ENCODE results near the gene MAU2.

Gene MAU2

GRCh38 chr19:19320361-19321140 lies at the start of gene MAU2, which contains the start of gene SUGP1:
Gene MAU2 (plus strand): TSS chr19:19320829. CDS start chr19:19320860, 31 bp downstream.
Gene SUGP1 (minus strand): TSS chr19:19320509. CDS start chr19:19320496, 13 bp downstream.
- DNase-seq: peak; percentile 92

DNA sequence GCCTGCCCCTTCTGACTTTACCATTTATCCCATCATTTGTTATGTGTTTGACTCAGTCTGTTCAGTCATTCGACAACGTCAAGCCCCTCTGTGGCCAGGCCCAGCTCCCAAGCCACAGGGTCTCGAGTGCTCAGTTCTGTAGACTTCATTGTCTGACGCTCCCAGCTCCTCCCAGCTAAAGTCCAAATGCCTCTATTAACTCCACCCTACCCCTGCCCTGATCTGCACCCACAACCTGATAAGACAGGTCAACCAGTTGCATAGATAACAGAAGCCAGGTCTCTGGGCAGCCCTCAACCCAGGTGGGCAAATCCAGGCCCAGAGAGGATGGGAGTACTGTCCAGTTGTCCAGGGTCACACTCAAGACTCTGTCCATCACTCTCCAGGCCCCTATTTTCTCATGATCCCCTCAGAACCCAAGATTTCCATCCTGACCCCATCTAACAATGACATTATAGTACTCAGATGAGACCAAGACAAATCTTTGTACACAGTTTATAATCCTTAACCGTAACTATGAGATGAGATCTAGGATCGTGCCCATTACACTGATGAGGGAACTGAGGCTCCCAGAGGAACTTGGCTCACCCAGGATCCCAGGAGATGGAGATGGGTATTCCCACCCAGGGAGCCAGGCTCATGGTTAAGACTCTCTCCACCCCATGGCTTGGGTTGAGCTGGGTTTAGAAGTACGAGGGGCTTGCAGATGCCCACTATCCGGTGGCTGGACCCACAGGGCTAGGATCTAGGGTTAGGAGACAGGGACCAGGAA lies 48.6 kb upstream of the MAU2 start:
- DNase-seq: no peak

- no peak for DNase-seq
These were observed 46.5 kb upstream of the MAU2 start for GRCh38 chr19:19274146-19274545.

DNA sequence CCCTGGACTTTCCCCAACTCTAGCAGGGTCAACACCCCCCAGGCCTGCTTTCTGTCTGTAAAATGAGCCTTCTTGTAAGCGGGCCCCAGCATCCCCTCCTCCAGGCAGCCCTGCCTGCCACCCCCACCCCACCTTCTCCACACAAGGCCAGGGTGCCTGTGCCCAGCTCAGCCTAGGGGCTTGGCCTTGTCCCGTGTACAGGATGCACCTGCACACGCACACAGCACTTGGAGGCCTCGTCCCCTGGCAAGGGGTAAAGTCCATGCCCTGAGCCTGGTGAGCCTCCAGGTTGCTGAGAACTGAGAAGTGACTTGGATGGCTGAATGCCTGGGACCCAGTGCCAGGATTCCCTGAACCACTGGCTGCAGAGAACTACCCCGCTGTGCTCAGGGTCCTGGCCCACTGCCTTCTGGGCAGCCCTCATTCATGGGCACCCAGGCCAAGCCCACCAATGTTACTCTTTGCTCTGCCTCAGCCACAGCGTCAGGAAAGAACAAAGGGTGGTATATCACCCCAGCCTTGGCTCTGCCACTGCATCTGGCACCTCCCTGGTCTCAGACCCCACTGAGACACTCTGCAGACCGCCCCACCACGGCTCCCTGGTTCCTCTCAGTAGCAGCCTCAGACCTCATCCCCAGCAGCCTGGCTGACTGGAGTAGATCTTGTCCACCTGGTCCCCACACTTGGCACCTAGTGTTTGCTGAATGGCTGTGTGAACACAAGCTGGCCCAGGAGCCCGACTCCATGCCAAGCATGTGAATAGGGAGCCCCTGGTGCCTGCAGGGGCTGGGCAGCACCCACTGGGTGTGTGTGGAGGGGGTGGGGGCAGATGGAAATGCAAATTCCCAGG lies 45.7 kb upstream of the MAU2 start:
- no peak for DNase-seq

DNA sequence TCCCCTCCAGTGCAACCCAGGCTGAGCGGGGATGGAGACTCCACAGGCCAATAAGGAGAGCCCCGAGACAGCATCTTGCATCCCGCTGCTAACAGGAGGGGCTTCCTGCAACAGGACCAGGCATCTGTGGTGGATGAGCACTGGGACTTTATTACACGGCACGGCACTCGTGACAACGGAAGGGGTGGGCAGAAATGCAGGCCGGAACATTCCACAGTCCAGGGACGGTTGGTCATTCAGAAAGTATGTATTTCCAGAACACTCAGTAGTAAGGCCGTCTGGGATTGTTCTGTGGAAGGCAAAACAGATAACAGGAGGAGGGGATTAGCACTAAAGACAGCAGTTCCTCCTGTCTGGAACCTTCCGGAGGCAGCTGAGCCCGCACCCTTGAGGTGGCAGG lies 44.2 kb upstream of the MAU2 start:
- no peak for DNase-seq

- DNase-seq: no peak
These were observed 43.8 kb upstream of the MAU2 start for GRCh38 chr19:19276851-19277250.

DNA sequence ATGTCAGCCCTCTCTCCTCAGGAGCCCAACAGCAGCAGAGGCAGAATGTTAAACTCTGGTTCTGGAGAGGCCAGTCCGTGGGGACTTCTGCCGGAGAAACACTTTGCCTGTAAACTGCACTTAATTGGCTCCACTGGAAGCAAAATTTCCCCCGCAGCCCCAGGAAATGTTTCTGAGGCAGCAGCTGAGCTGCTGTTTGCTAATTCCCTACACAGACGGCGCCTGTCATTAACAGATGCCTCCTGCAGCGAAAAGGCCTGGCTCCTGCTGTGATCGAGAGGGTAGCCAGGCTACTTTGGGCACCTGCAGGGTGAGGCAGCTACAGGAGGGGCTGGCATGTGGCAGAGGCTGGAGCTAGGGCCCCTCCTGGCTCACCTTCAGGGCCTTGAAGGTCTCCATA lies 42.3 kb upstream of the MAU2 start:
- DNase-seq: no peak

GRCh38 chr19:19279062-19279612 lies 41.5 kb upstream of the MAU2 start:
- DNase-seq: no peak

DNA sequence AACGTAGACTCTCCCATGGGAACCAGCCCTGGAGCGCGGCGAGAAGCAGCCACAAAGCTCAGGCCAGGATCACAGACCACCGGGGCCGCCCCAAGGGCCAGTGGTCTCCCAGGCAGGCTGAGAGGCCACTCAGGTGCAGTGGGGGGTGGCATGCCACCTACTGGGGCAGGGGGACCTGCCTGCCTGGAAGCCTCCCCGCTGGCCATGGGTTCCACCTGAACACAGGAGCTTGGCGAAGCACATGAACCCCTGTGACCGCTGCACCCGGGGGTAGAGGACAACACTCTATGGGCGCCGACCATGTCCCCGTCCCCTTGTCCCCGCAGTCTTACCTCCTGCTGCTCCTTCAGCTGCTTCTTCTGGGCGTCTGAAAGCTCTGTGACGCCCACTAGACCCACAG lies 40.8 kb upstream of the MAU2 start:
- DNase-seq: no peak

- DNase-seq: no peak
These were observed 40.1 kb upstream of the MAU2 start for GRCh38 chr19:19280561-19280960.

DNA sequence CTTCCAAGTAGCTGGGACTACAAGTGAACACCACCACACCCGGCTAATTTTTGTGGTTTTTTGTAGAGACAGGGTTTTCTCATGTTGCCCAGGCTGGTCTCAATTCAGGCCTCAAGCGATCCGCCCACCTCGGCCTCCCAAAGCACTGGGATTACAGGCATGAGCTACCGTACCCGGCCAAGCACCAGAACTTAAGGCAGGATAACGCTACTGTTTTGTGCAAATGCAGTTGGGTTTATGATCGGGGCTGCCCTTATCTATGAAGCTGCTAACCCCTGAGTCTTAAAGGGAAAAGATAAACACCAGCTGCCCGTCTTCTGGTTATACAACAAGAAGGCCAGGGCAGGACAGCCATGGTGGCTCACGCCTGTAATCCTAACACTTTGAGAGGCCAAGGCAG lies 34.9 kb upstream of the MAU2 start:
- no peak for DNase-seq

DNA sequence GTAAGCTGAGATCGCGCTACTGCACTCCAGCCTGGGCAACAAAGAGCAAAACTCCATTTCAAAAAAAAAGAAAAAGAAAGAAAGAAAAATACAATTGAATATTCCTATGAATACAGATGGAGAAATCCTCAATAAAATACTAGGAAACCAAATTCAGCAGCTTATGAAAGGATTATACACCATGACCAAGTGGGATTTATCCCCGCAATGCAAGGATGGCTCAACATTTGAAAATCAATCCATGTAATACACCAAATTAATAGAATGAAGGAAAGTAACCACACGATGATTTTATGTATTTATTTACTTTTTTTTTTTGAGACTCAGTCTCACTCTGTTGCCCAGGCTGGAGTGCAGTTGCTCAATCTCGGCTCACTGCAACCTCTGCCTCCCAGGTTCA lies 28.0 kb upstream of the MAU2 start:
- DNase-seq: no peak

DNA sequence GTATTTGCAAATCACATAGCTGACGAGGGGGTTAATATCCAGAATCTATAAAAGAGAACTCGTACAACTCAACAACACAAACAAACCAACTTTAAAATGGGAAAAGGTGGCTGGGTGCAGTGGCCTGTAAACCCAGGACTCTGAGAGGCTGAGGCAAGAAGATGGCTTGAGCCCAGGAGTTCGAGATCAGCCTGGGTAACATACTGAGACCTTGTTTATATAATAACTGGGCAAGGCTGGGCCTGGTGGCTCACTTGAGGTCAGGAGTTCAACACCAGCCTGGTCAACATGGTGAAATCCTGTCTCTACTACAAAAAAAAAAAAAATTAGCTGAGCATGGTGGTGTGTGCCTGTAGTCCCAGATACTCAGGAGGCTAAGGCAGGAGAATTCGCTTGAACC lies 25.7 kb upstream of the MAU2 start:
- no peak for DNase-seq

DNA sequence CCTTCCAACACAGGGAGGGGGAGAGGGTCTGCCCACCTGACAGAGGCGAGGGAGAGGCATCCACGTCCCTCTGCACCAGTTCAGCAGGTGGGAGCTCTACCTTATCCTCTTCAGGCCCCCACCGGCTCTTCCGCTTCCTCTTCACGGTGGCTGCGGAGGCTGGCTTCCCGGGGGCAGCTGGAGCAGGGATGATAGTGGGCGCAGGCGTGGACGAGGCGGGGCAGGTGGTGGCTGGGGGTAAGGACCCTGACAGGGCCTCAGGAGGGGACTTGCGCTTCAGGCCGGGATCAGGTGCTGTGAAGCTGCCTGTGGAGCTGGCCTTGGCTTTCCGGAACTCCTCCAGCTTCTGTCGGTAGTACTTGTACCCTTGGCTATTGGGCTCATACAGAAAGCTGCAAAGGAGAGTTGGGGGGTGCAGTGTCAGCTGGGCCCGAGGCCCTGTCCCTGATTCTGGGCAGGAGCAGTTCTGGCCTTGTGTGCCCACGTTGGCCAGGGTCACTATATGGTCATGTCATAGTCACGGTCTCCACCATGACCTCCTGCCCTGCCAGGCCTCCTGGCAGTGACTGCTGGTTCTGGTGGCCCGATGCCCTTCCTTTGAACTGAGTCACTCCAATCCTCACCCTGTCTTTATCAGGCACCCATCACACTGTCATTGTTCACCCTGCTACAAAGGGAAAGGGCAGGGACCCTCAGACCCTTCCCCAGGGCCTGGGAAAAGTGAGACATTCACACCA lies 23.5 kb upstream of the MAU2 start:
- no peak for DNase-seq

- DNase-seq: no peak
These were observed 22.9 kb upstream of the MAU2 start for GRCh38 chr19:19297759-19298158.

DNA sequence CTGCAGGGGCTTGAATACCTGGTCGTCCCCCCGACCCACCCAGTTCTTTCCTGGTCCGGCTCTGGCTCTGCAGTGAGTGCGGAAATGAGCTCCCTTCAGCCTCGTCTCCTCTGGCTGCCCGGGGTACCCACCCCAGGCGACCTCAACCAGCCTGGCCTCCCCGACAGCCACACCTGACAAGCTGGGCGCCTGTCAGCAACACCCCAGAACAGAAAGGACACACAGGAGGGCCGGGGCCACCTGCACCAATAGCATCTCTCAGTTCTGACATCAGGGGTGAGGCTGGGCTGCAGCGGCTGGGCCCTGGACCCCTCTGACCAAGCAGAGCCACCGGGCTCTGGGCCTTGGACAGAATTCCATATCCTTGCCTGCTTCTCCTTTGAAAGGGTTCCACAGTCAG lies 20.0 kb upstream of the MAU2 start:
- DNase-seq: no peak

GRCh38 chr19:19303411-19303810 lies 17.2 kb upstream of the MAU2 start:
- DNase-seq: no peak

DNA sequence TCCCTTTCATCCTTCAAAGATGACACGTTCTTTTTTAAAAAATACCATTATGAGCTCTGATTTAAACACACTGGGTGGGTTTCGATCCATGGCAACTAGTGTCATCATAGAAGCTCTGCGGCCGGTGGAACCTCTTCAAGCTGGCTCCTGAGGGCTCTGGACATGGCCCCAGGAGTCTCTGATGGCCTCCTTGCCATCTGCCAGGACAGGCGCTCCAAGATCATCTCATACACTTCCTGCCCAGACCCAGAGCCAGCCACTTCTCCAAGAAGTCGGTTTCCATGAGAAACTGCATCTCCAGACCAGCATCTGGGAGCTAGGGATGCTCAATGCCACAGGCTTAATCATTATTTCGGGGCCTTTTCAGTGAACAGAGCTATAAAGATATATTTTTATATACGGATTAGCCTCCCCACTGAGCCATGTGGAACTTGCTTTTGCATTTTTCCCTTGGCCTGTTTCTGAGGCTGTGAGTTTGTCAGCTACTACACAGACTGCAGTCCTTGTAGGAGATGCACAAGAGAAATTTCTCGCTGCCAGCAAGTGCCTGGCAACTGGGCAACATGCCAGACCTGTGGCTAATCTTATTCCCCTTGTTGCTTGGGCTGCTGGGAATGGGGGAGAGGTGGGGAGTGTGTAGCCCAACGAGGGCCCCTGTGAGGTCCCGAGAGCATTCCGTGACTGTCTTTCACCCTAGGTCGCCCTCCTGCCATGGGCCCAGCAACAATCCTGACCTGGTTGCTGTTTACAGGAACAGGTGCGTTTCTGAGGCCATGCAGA lies 16.3 kb upstream of the MAU2 start:
- no peak for DNase-seq

DNA sequence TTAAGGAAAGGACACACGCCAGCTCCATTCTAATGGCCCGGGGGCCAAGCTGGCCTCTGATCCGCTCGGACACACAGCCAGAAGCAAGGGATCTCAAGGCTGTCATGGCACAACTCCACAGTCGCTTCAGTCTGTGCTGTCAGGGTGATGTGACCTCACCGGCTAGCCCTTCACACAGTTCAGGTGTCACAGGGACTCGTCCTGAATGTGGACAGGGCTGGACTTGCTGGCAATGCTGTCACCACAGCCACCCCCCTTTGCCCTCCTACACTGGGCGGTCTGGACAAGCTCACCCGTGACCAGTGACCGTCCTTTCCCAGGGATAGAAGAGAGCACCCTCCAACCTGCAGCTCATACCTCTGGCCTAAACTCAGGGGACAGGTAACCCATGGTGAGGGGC lies 15.6 kb upstream of the MAU2 start:
- DNase-seq: no peak

DNA sequence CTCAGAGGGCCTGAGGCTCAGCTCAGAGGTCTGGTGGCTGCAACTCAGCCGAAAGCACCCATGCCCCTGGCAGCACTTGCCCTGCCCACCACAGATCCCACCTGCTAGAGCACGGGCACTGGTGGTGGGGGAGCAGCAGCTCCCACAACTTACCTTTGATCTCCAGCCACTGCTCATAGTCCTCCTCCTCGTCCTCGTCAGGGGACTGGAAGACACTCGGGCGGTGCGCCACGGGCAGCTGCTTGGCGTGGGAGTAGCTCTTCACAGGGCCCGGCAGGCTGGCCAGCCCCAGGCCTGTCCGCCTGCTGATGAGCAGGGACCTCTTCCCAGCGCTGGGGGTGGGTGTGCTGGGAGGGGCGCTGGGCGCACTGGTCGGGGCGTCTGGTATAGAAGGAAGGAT lies 14.9 kb upstream of the MAU2 start:
- DNase-seq: no peak

GRCh38 chr19:19306191-19306590 lies 14.4 kb upstream of the MAU2 start:
- DNase-seq: no peak

- no peak for DNase-seq
These were observed 12.3 kb upstream of the MAU2 start for GRCh38 chr19:19308373-19308772.

Measured in CD4-positive, alpha-beta T cell treated with Interleukin-4 for 1 hour (primary cell).